Glutamatergic neuron (in vitro differentiated cells): Measurements from ENCODE around the gene NDUFV2. TPM values are rescaled to one million over a fixed set of nuclear protein-coding genes. Genes with fewer than 3 reads are reported as not detected.
A peak's percentile ranks its signal among the peaks of the same experiment; 100 is the strongest.

Experiments used
- DNase-seq: peaks from one replicate; pipeline ENCODE4 v3.0.0; 2022
- H3K27ac Mint-ChIP-seq: one replicate; pipeline ENCODE4 v1.8.0; 2020; ENCODE audit warnings: mild to moderate bottlenecking, mixed read lengths, inconsistent platforms; ENCODE audit not compliant: unreplicated experiment
- H3K27me3 Mint-ChIP-seq: one replicate; pipeline ENCODE4 v1.8.0; 2020; ENCODE audit warnings: mild to moderate bottlenecking, moderate library complexity, mixed read lengths, inconsistent platforms; ENCODE audit not compliant: unreplicated experiment
- H3K36me3 Mint-ChIP-seq: one replicate; pipeline ENCODE4 v1.8.0; 2020; ENCODE audit warnings: mild to moderate bottlenecking, mixed read lengths, inconsistent platforms; ENCODE audit not compliant: unreplicated experiment
- H3K4me1 Mint-ChIP-seq: one replicate; pipeline ENCODE4 v1.8.0; 2020; ENCODE audit warnings: mild to moderate bottlenecking, low read depth, mixed read lengths, inconsistent platforms; ENCODE audit not compliant: unreplicated experiment
- H3K4me3 Mint-ChIP-seq: one replicate; pipeline ENCODE4 v1.8.0; 2020; ENCODE audit warnings: mild to moderate bottlenecking, mixed read lengths, inconsistent platforms; ENCODE audit not compliant: unreplicated experiment
- H3K9me3 Mint-ChIP-seq: one replicate; pipeline ENCODE4 v1.8.0; 2020; ENCODE audit warnings: mild to moderate bottlenecking, moderate library complexity, mixed read lengths, inconsistent platforms; ENCODE audit not compliant: unreplicated experiment
- CTCF ChIP-seq: fragments of 200-600 bp; sonication (generic); IDR thresholded peaks from one replicate; pipeline ENCODE4 v1.5.0; 2021; ENCODE audit not compliant: partially characterized antibody, unreplicated experiment
- total RNA-seq: library from RNA; stranded (reverse); fragmentation: NEBNext Ultra II Directional; extraction: Animal tissue kit (Norgen Biotek cat#: 25700); gene quantifications from one replicate; pipeline ENCODE4 v1.2.1, GENCODE V29; 2021; ENCODE audit not compliant: unreplicated experiment

The NDUFV2 gene
- total RNA-seq, 1 donor from 2014 or later, result 133 TPM

- TF ChIP-seq CTCF, result no peak
- H3K36me3 Mint-ChIP-seq, result no peaks in the 10 kb centered on the region
These were observed 23.8 kb downstream of the NDUFV2 start for GRCh38 chr18:9126337-9126736.

GRCh38 chr18:9130195-9130594, 27.7 kb downstream of the NDUFV2 start:
- H3K9me3 Mint-ChIP-seq, result peaks cover under 1% of the 10 kb centered on the region
- H3K27me3 Mint-ChIP-seq, result no peaks in the 10 kb centered on the region
- no peak overlapping the region for H3K4me3 Mint-ChIP-seq
- H3K27ac Mint-ChIP-seq, result peak overlapping the region; percentile 50
- H3K36me3 Mint-ChIP-seq, result no peaks in the 10 kb centered on the region
- no peak for TF ChIP-seq CTCF
- no peak for DNase-seq
- peaks cover 11% of the 10 kb centered on the region for H3K4me1 Mint-ChIP-seq

More at GRCh38 chr18:9126337-9126736, 23.8 kb downstream of the NDUFV2 start:
- H3K27me3 Mint-ChIP-seq, result no peaks in the 10 kb centered on the region
- H3K9me3 Mint-ChIP-seq, result no peaks in the 10 kb centered on the region
- no peak overlapping the region for H3K4me3 Mint-ChIP-seq
- no peaks in the 10 kb centered on the region for H3K4me1 Mint-ChIP-seq
- no peak overlapping the region for H3K27ac Mint-ChIP-seq
- no peak for DNase-seq

- no peak for DNase-seq
- Mint-ChIP-seq H3K27ac (no peak overlapping the region), H3K9me3 (peaks cover 6% of the 10 kb centered on the region), H3K27me3 (no peaks in the 10 kb centered on the region), H3K4me3 (no peak overlapping the region), H3K36me3 (no peaks in the 10 kb centered on the region), H3K4me1 (peaks cover 15% of the 10 kb centered on the region)
- no peak for TF ChIP-seq CTCF
These were observed 28.3 kb downstream of the NDUFV2 start for GRCh38 chr18:9130806-9131205.

- no peak overlapping the region for H3K4me3 Mint-ChIP-seq
- H3K9me3 Mint-ChIP-seq, result peaks cover 10% of the 10 kb centered on the region
- H3K36me3 Mint-ChIP-seq, result no peaks in the 10 kb centered on the region
- DNase-seq, result no peak
- no peak for TF ChIP-seq CTCF
- H3K27me3 Mint-ChIP-seq, result peaks cover 2% of the 10 kb centered on the region
- H3K27ac Mint-ChIP-seq, result no peak overlapping the region
- H3K4me1 Mint-ChIP-seq, result peaks cover 15% of the 10 kb centered on the region
These were observed 30.1 kb downstream of the NDUFV2 start for GRCh38 chr18:9132628-9133027.

- Mint-ChIP-seq H3K4me1 (peaks cover 15% of the 10 kb centered on the region), H3K4me3 (peak overlapping the region; percentile 4), H3K27ac (no peak overlapping the region), H3K9me3 (peaks cover 12% of the 10 kb centered on the region), H3K36me3 (no peaks in the 10 kb centered on the region), H3K27me3 (peaks cover 3% of the 10 kb centered on the region)
- no peak for TF ChIP-seq CTCF
- no peak for DNase-seq
These were observed 30.7 kb downstream of the NDUFV2 start for GRCh38 chr18:9133225-9133624.
